HCT116 (cell line): ENCODE results near the gene CAV1. TPM values are rescaled to one million over a fixed set of nuclear protein-coding genes. Genes with fewer than 3 reads are reported as not detected.
"Not testable (repeated sequence)": the region's sequence is repeated elsewhere in the genome, so short reads cannot be mapped to it uniquely, and the experiment has no call there.

Experiments
- ATAC-seq: fragments of 200-7000 bp; cut with Tn5 transposase; 2 replicates; pipeline ENCODE4 v1.9.1; 2020; ENCODE audit warnings: mild to moderate bottlenecking, moderate library complexity
- BruUV-seq: library from RNA; stranded (reverse); fragments of 400-500 nt; replicated peaks from 2 replicates; lab custom pipeline; 2021; lab: Mats Ljungman, UMichigan
- CTCF ChIA-PET: fragments of 300-600 bp; sonication (Branson Sonifier 250); formaldehyde crosslinking; loops from one replicate; lab custom pipeline; 2021; ENCODE audit warnings: antibody characterized with exemption; lab: Charles Lee
- POLR2A ChIA-PET: fragments of 300-600, 350-600 bp; sonication (Branson Sonifier 250); formaldehyde crosslinking; loops from one replicate; lab custom pipeline; 2021; ENCODE audit warnings: antibody characterized with exemption; lab: Charles Lee
- RAD21 ChIA-PET, 2 experiments: fragments of 300-600 bp; sonication (Branson Sonifier 250); formaldehyde crosslinking; loops; one replicate each; lab custom pipeline; 2023; ENCODE audit warnings: low total read pairs in 2 of 2; ENCODE audit not compliant: uncharacterized antibody in 2 of 2, unreplicated experiment in 2 of 2, low non-redundant PET in 1 of 2; lab: Charles Lee
- DNase-seq: peaks from one replicate; pipeline ENCODE4 v3.0.0-alpha.2; 2010; ENCODE audit warnings: low read depth, low spot score
- H2AFZ ChIP-seq: fragments of 200-600 bp; shearing (Covaris generic), sonication (generic); 2 replicates; pipeline ENCODE4 v1.6.1; 2017; ENCODE audit warnings: low read depth, mixed run types, mixed read lengths, antibody characterized with exemption, low read length; ENCODE audit not compliant: poor library complexity, severe bottlenecking
- H3K27ac ChIP-seq: 2 replicates; pipeline ENCODE4 v1.5.1; 2012; ENCODE audit warnings: low read depth, low read length
- H3K27me3 ChIP-seq: fragments of 200-600 bp; sonication (generic); 2 replicates; pipeline ENCODE4 v1.6.1; 2016; ENCODE audit warnings: mixed run types, low read length, mixed read lengths; ENCODE audit not compliant: insufficient read depth
- H3K36me3 ChIP-seq, 2 experiments: fragments of 200-500 bp in 1 of 2; fragments of 200-600 bp in 1 of 2; sonication (Bioruptor generic) in 1 of 2; sonication (generic) in 1 of 2; 2 replicates each; pipeline versions ENCODE4 v1.5.1 to v1.6.1; 2014 to 2016; ENCODE audit warnings: low read length in 2 of 2, inconsistent platforms in 1 of 2, mixed read lengths in 1 of 2, mixed run types in 1 of 2; ENCODE audit not compliant: insufficient read depth in 2 of 2, control insufficient read depth in 1 of 2
- H3K4me1 ChIP-seq, 2 experiments: fragments of 200-600 bp in 1 of 2; sonication (generic) in 1 of 2; 2 replicates each; pipeline versions ENCODE4 v1.5.1 to v1.6.1; 2012 to 2017; ENCODE audit warnings: low read length in 2 of 2, inconsistent platforms in 1 of 2, mild to moderate bottlenecking in 1 of 2, mixed read lengths in 1 of 2, mixed run types in 1 of 2, moderate library complexity in 1 of 2; ENCODE audit not compliant: insufficient read depth in 2 of 2, control insufficient read depth in 1 of 2
- H3K4me2 ChIP-seq: fragments of 200-600 bp; sonication (generic); 2 replicates; pipeline ENCODE4 v1.6.1; 2017; ENCODE audit warnings: mixed run types, low read length, mixed read lengths
- H3K4me3 ChIP-seq, 2 experiments: fragments of 200-600 bp in 1 of 2; sonication (generic) in 1 of 2; replicated peaks in 1 of 2; 2 replicates each; pipeline ENCODE4 v1.5.1; 2011 to 2016; ENCODE audit warnings: low read length in 2 of 2, control low read depth in 1 of 2, low read depth in 1 of 2, mild to moderate bottlenecking in 1 of 2, mixed read lengths in 1 of 2, mixed run types in 1 of 2
- H3K79me2 ChIP-seq: fragments of 200-600 bp; sonication (generic); 2 replicates; pipeline ENCODE4 v1.6.1; 2017; ENCODE audit warnings: mild to moderate bottlenecking, mixed run types, low read length, moderate library complexity, mixed read lengths; ENCODE audit not compliant: insufficient read depth
- H3K9ac ChIP-seq: fragments of 200-600 bp; sonication (generic); 2 replicates; pipeline ENCODE4 v1.6.1; 2016; ENCODE audit warnings: low read length, mixed read lengths
- H3K9me2 ChIP-seq: fragments of 200-600 bp; sonication (generic), shearing (Covaris generic); 2 replicates; pipeline ENCODE4 v1.6.1; 2017; ENCODE audit warnings: mixed run types, mild to moderate bottlenecking, moderate library complexity; ENCODE audit not compliant: insufficient read depth
- H3K9me3 ChIP-seq, 2 experiments: fragments of 200-500 bp in 1 of 2; fragments of 200-600 bp in 1 of 2; sonication (Bioruptor generic) in 1 of 2; sonication (generic) in 1 of 2; 2 replicates each; pipeline ENCODE4 v1.6.1; 2014 to 2017; ENCODE audit warnings: low read length in 2 of 2, mixed read lengths in 2 of 2, inconsistent platforms in 1 of 2, low read depth in 1 of 2, mild to moderate bottlenecking in 1 of 2, mixed run types in 1 of 2, moderate library complexity in 1 of 2; ENCODE audit not compliant: control insufficient read depth in 1 of 2, insufficient read depth in 1 of 2
- H4K20me1 ChIP-seq: fragments of 200-600 bp; sonication (generic), shearing (Covaris generic); 2 replicates; pipeline ENCODE4 v1.6.1; 2017; ENCODE audit warnings: mixed run types, mild to moderate bottlenecking, moderate library complexity; ENCODE audit not compliant: insufficient read depth
- ATF3 ChIP-seq: IDR thresholded peaks from 2 replicates; pipeline ENCODE4 v1.6.1; 2012
- CEBPB ChIP-seq: IDR thresholded peaks from 2 replicates; pipeline ENCODE4 v1.6.1; 2012; ENCODE audit warnings: low read depth
- POLR2AphosphoS5 ChIP-seq: IDR thresholded peaks from 2 replicates; pipeline ENCODE4 v1.6.1; 2011; ENCODE audit warnings: mild to moderate bottlenecking, low read depth, low read length, moderate library complexity
- RAD21 ChIP-seq: IDR thresholded peaks from 2 replicates; pipeline ENCODE4 v1.6.1; 2012; ENCODE audit warnings: low read depth, mild to moderate bottlenecking
- TCF7L2 ChIP-seq: IDR thresholded peaks from 2 replicates; pipeline ENCODE4 v1.7.0; 2011; ENCODE audit warnings: borderline replicate concordance, inconsistent platforms; ENCODE audit not compliant: insufficient read depth, insufficient read length; ENCODE audit errors: extremely low read depth
- YY1 ChIP-seq: IDR thresholded peaks from 2 replicates; pipeline ENCODE4 v1.6.1; 2011; ENCODE audit warnings: low read length, low read depth, moderate library complexity, mild to moderate bottlenecking; ENCODE audit not compliant: insufficient replicate concordance; ENCODE audit errors: extremely low read depth
- ZBTB33 ChIP-seq: IDR thresholded peaks from 2 replicates; pipeline ENCODE4 v1.6.1; 2011; ENCODE audit warnings: mild to moderate bottlenecking, low read length, moderate library complexity; ENCODE audit not compliant: insufficient replicate concordance; ENCODE audit errors: extremely low read depth
- intact Hi-C: fragments of 100-400 bp; cut with micrococcal nuclease; formaldehyde crosslinking; loops from 2 replicates; pipeline ENCODE4 v1.10.0; 2022
- total RNA-seq: library from RNA; stranded (reverse); gene quantifications from one replicate; pipeline ENCODE4 v1.2.1, GENCODE V29; 2021; ENCODE audit not compliant: unreplicated experiment

CAV1 gene
- total RNA-seq, 1 experiment from 2014 or later: 298 TPM

GRCh38 chr7:116483271-116483942 is 41.4 kb upstream of the CAV1 start:
- no peak for TF ChIP-seq ATF3
- TF ChIP-seq TCF7L2: no peak
- TF ChIP-seq RAD21: no peak
- TF ChIP-seq POLR2AphosphoS5: no peak
- no peak for TF ChIP-seq ZBTB33
- TF ChIP-seq CEBPB: no peak
- TF ChIP-seq YY1: no peak
- TF ChIP-seq, all 23 proteins: peak for 0
- Histone ChIP-seq H3K27ac (no peak overlapping the region), H2AFZ (no peak overlapping the region), H3K4me1 (peaks cover 5 to 13% of the 10 kb centered on the region in 2 experiments; a peak in 3 of 4 replicates), H3K36me3 (no peaks in the 10 kb centered on the region), H3K27me3 (no peaks in the 10 kb centered on the region), H3K9ac (no peak overlapping the region; the same call in 1 of the 2 replicates), H4K20me1 (no peaks in the 10 kb centered on the region), H3K9me3 (no peaks in the 10 kb centered on the region), H3K9me2 (no peaks in the 10 kb centered on the region), H3K4me3 (no peak overlapping the region), H3K79me2 (no peaks in the 10 kb centered on the region), H3K4me2 (no peak overlapping the region)
- DNase-seq (no peak), ATAC-seq (no peak)
- RAD21 ChIA-PET: no interaction called here
- intact Hi-C loops: no loop called here
- CTCF ChIA-PET: no interaction called here
- POLR2A ChIA-PET: no interaction called here
- no TSS peak for BruUV-seq

GRCh38 chr7:116484389-116484788 is 40.4 kb upstream of the CAV1 start:
- H3K36me3 ChIP-seq, H3K4me1 ChIP-seq, H4K20me1 ChIP-seq, H3K27ac ChIP-seq, H3K9me2 ChIP-seq, H3K79me2 ChIP-seq, POLR2A ChIA-PET, BruUV-seq, ATAC-seq, H2AFZ ChIP-seq, CTCF ChIA-PET, H3K9me3 ChIP-seq, H3K4me3 ChIP-seq, H3K27me3 ChIP-seq, RAD21 ChIA-PET, H3K4me2 ChIP-seq, H3K9ac ChIP-seq, intact Hi-C loops, DNase-seq: not testable (repeated sequence)
